ENCODE data around the gene SLFN14.

SLFN14 gene

GRCh38 chr17:35553310-35553709 lies 7.3 kb downstream of the SLFN14 start:
- no peak overlapping the region for H3K18ac ChIP-seq (ENCODE audit: low read length)
- H3K36me3 ChIP-seq (ENCODE audit: control insufficient read depth in 1 of 2, insufficient read depth in 2 of 2, low read length in 2 of 2), result no peaks in the 10 kb centered on the region
- H3K4me1 ChIP-seq (ENCODE audit: control insufficient read depth in 1 of 2, insufficient read depth in 2 of 2, low read length in 2 of 2), result no peaks in the 10 kb centered on the region
- H3K4me3 ChIP-seq (ENCODE audit: low read depth, low read length), result no peak overlapping the region
- H2BK5ac ChIP-seq (ENCODE audit: low read depth, low read length, poor library complexity), result no peak overlapping the region
- no peak overlapping the region for H2AFZ ChIP-seq (ENCODE audit: insufficient read depth, low read length, poor library complexity)
- WGBS (ENCODE audit: extremely low coverage, insufficient coverage, insufficient read length), result no CpG with 5 or more reads among the region's 4 CpGs
- no peak overlapping the region for H4K91ac ChIP-seq (ENCODE audit: low read depth, low read length)
- H3K14ac ChIP-seq (ENCODE audit: low read length), result no peak overlapping the region
- no peak overlapping the region for H2AK5ac ChIP-seq (ENCODE audit: low read length)
- no peaks in the 10 kb centered on the region for H3K79me2 ChIP-seq (ENCODE audit: control insufficient read depth, insufficient read depth, low read length, poor library complexity)
- no peak overlapping the region for H4K12ac ChIP-seq (ENCODE audit: low read depth, low read length)
- DNase-seq, result no peak
- no peak overlapping the region for H2BK120ac ChIP-seq (ENCODE audit: insufficient read depth, low read length, poor library complexity)
- H4K8ac ChIP-seq (ENCODE audit: low read depth, low read length), result no peak overlapping the region
- no peak overlapping the region for H3K27ac ChIP-seq (ENCODE audit: low read depth, low read length)
- no peaks in the 10 kb centered on the region for H3K79me1 ChIP-seq (ENCODE audit: low read length)
- H3K27me3 ChIP-seq (ENCODE audit: insufficient read depth, low read length), result no peaks in the 10 kb centered on the region
- no peak overlapping the region for H3K4me2 ChIP-seq (ENCODE audit: low read length)
- no peaks in the 10 kb centered on the region for H3K9me3 ChIP-seq (ENCODE audit: insufficient read depth, low read depth, low read length)
- no peak overlapping the region for H3K23ac ChIP-seq (ENCODE audit: low read length)
- H2BK12ac ChIP-seq (ENCODE audit: low read length), result no peak overlapping the region
- H3K9ac ChIP-seq (ENCODE audit: low read length), result no peak overlapping the region
- H3K4ac ChIP-seq (ENCODE audit: low read depth, low read length), result no peak overlapping the region

- WGBS (ENCODE audit: extremely low coverage, insufficient coverage, insufficient read length), result no CpG with 5 or more reads among the region's 1 CpG
- Histone ChIP-seq H3K9ac (ENCODE audit: low read length) (no peak overlapping the region), H4K8ac (ENCODE audit: low read depth, low read length) (no peak overlapping the region)
Observed at GRCh38 chr17:35548978-35549377, 11.6 kb downstream of the SLFN14 start.

GRCh38 chr17:35548208-35548810 lies 12.3 kb downstream of the SLFN14 start:
- H2AFZ ChIP-seq (ENCODE audit: insufficient read depth, low read length, poor library complexity), result no peak overlapping the region
- H3K14ac ChIP-seq (ENCODE audit: low read length), result no peak overlapping the region
- H2BK12ac ChIP-seq (ENCODE audit: low read length), result no peak overlapping the region
- no peak overlapping the region for H2BK120ac ChIP-seq (ENCODE audit: insufficient read depth, low read length, poor library complexity)
- no peak overlapping the region for H4K12ac ChIP-seq (ENCODE audit: low read depth, low read length)
- no peak overlapping the region for H3K27ac ChIP-seq (ENCODE audit: low read depth, low read length)
- no peak overlapping the region for H2BK5ac ChIP-seq (ENCODE audit: low read depth, low read length, poor library complexity)
- WGBS (ENCODE audit: extremely low coverage, insufficient coverage, insufficient read length), result no CpG with 5 or more reads among the region's 8 CpGs
- H3K23ac ChIP-seq (ENCODE audit: low read length), result no peak overlapping the region
- H3K4me1 ChIP-seq (ENCODE audit: control insufficient read depth in 1 of 2, insufficient read depth in 2 of 2, low read length in 2 of 2), result no peaks in the 10 kb centered on the region
- no peak overlapping the region for H4K8ac ChIP-seq (ENCODE audit: low read depth, low read length)
- H3K18ac ChIP-seq (ENCODE audit: low read length), result no peak overlapping the region
- no peak for DNase-seq
- H3K79me1 ChIP-seq (ENCODE audit: low read length), result no peaks in the 10 kb centered on the region
- no peaks in the 10 kb centered on the region for H3K27me3 ChIP-seq (ENCODE audit: insufficient read depth, low read length)
- no peak overlapping the region for H4K91ac ChIP-seq (ENCODE audit: low read depth, low read length)
- no peak overlapping the region for H3K4ac ChIP-seq (ENCODE audit: low read depth, low read length)
- H3K79me2 ChIP-seq (ENCODE audit: control insufficient read depth, insufficient read depth, low read length, poor library complexity), result no peaks in the 10 kb centered on the region
- no peak overlapping the region for H2AK5ac ChIP-seq (ENCODE audit: low read length)
- no peak overlapping the region for H3K4me2 ChIP-seq (ENCODE audit: low read length)
- no peak overlapping the region for H3K4me3 ChIP-seq (ENCODE audit: low read depth, low read length)
- no peaks in the 10 kb centered on the region for H3K36me3 ChIP-seq (ENCODE audit: control insufficient read depth in 1 of 2, insufficient read depth in 2 of 2, low read length in 2 of 2)
- H3K9ac ChIP-seq (ENCODE audit: low read length), result no peak overlapping the region
- H3K9me3 ChIP-seq (ENCODE audit: insufficient read depth, low read depth, low read length), result no peaks in the 10 kb centered on the region

More at GRCh38 chr17:35548978-35549377, 11.6 kb downstream of the SLFN14 start:
- Histone ChIP-seq H3K4me2 (ENCODE audit: low read length) (no peak overlapping the region), H3K4me3 (ENCODE audit: low read depth, low read length) (no peak overlapping the region), H3K14ac (ENCODE audit: low read length) (no peak overlapping the region), H2BK120ac (ENCODE audit: insufficient read depth, low read length, poor library complexity) (no peak overlapping the region), H3K9me3 (ENCODE audit: insufficient read depth, low read depth, low read length) (no peaks in the 10 kb centered on the region), H3K23ac (ENCODE audit: low read length) (no peak overlapping the region), H3K4me1 (ENCODE audit: control insufficient read depth in 1 of 2, insufficient read depth in 2 of 2, low read length in 2 of 2) (no peaks in the 10 kb centered on the region), H3K27me3 (ENCODE audit: insufficient read depth, low read length) (no peaks in the 10 kb centered on the region), H3K27ac (ENCODE audit: low read depth, low read length) (no peak overlapping the region), H3K4ac (ENCODE audit: low read depth, low read length) (no peak overlapping the region), H3K79me2 (ENCODE audit: control insufficient read depth, insufficient read depth, low read length, poor library complexity) (no peaks in the 10 kb centered on the region), H4K12ac (ENCODE audit: low read depth, low read length) (no peak overlapping the region), H2AK5ac (ENCODE audit: low read length) (no peak overlapping the region), H2BK5ac (ENCODE audit: low read depth, low read length, poor library complexity) (no peak overlapping the region), H2AFZ (ENCODE audit: insufficient read depth, low read length, poor library complexity) (no peak overlapping the region), H4K91ac (ENCODE audit: low read depth, low read length) (no peak overlapping the region), H3K79me1 (ENCODE audit: low read length) (no peaks in the 10 kb centered on the region), H3K18ac (ENCODE audit: low read length) (no peak overlapping the region), H2BK12ac (ENCODE audit: low read length) (no peak overlapping the region), H3K36me3 (ENCODE audit: control insufficient read depth in 1 of 2, insufficient read depth in 2 of 2, low read length in 2 of 2) (no peaks in the 10 kb centered on the region)
- DNase-seq, result peak; percentile 9 to 43

GRCh38 chr17:35546487-35546886 lies 14.1 kb downstream of the SLFN14 start:
- H3K79me1 ChIP-seq (ENCODE audit: low read length), result no peaks in the 10 kb centered on the region
- no peak overlapping the region for H3K14ac ChIP-seq (ENCODE audit: low read length)
- no peak overlapping the region for H3K18ac ChIP-seq (ENCODE audit: low read length)
- no peak for DNase-seq
- H3K4me1 ChIP-seq (ENCODE audit: control insufficient read depth in 1 of 2, insufficient read depth in 2 of 2, low read length in 2 of 2), result no peaks in the 10 kb centered on the region
- H3K23ac ChIP-seq (ENCODE audit: low read length), result no peak overlapping the region
- no peaks in the 10 kb centered on the region for H3K27me3 ChIP-seq (ENCODE audit: insufficient read depth, low read length)
- H3K4ac ChIP-seq (ENCODE audit: low read depth, low read length), result no peak overlapping the region
- no peak overlapping the region for H3K27ac ChIP-seq (ENCODE audit: low read depth, low read length)
- no peak overlapping the region for H2AK5ac ChIP-seq (ENCODE audit: low read length)
- H4K8ac ChIP-seq (ENCODE audit: low read depth, low read length), result no peak overlapping the region
- H3K9me3 ChIP-seq (ENCODE audit: insufficient read depth, low read depth, low read length), result no peaks in the 10 kb centered on the region
- no peak overlapping the region for H2BK12ac ChIP-seq (ENCODE audit: low read length)
- no peak overlapping the region for H4K12ac ChIP-seq (ENCODE audit: low read depth, low read length)
- no peak overlapping the region for H4K91ac ChIP-seq (ENCODE audit: low read depth, low read length)
- no peak overlapping the region for H3K9ac ChIP-seq (ENCODE audit: low read length)
- no peak overlapping the region for H3K4me2 ChIP-seq (ENCODE audit: low read length)
- no peak overlapping the region for H2AFZ ChIP-seq (ENCODE audit: insufficient read depth, low read length, poor library complexity)
- WGBS (ENCODE audit: extremely low coverage, insufficient coverage, insufficient read length), result no CpG with 5 or more reads among the region's 1 CpG
- no peak overlapping the region for H2BK120ac ChIP-seq (ENCODE audit: insufficient read depth, low read length, poor library complexity)
- no peaks in the 10 kb centered on the region for H3K79me2 ChIP-seq (ENCODE audit: control insufficient read depth, insufficient read depth, low read length, poor library complexity)
- H3K36me3 ChIP-seq (ENCODE audit: control insufficient read depth in 1 of 2, insufficient read depth in 2 of 2, low read length in 2 of 2), result no peaks in the 10 kb centered on the region
- H2BK5ac ChIP-seq (ENCODE audit: low read depth, low read length, poor library complexity), result no peak overlapping the region
- no peak overlapping the region for H3K4me3 ChIP-seq (ENCODE audit: low read depth, low read length)

Measured in trophoblast cell (in vitro differentiated cells and primary cell).